ENCODE data around the gene IFNL4.
A peak's percentile ranks its signal among the peaks of the same experiment; 100 is the strongest.
"Not testable (repeated sequence)": the region's sequence is repeated elsewhere in the genome, so short reads cannot be mapped to it uniquely, and the experiment has no call there.

IFNL4 gene

GRCh38 chr19:39254531-39255345 is 6.1 kb upstream of the IFNL4 start:
- no peak for DNase-seq (ENCODE audit: low spot score)

GRCh38 chr19:39253374-39254149 is 4.9 kb upstream of the IFNL4 start:
- DNase-seq (ENCODE audit: low spot score): no peak

- DNase-seq (ENCODE audit: low spot score): no peak
Measured at GRCh38 chr19:39252458-39252857, 3.8 kb upstream of the IFNL4 start.

DNA sequence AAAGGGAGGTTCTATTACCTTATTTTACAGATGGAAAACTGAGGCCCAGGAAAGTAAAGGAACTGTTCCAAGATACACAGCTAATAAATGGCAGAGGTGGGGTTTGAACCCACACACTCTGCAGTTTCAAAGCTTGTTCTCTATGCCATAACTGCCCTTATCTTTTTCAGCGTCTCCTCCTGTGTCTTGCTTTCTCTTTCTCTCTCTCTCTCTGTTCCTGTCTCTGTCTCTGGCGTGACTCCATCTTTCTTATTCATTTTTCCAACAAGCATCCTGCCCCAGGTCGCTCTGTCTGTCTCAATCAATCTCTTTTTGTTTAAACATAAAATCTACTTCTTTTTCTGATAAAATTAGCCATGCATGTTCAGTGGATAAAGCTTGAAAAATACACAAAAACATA is 3.2 kb upstream of the IFNL4 start:
- DNase-seq (ENCODE audit: low spot score): no peak

DNA sequence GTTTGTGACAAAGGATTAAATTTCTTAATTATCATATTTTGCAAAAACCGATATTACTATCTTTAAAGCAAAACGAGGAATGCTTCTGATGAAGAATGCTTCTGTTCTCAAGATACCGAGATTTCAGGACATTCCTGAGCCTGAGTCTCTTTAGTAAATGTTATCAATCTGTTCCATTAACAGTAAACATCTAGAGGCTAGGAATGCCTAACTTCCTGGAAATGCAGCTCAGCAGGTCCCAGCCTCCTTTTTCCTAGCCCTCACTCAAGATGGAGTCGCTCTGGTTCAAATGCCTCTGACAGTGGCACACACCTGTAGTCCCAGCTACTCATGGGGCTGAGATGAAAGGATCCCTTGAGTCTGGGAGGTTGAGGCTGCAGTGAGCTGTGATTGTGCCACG is 2.4 kb upstream of the IFNL4 start:
- no peak for DNase-seq (ENCODE audit: low spot score)

- peak; percentile 66 for DNase-seq (ENCODE audit: low spot score)
Measured at GRCh38 chr19:39247701-39248664, 673 bp downstream of the IFNL4 start.

DNA sequence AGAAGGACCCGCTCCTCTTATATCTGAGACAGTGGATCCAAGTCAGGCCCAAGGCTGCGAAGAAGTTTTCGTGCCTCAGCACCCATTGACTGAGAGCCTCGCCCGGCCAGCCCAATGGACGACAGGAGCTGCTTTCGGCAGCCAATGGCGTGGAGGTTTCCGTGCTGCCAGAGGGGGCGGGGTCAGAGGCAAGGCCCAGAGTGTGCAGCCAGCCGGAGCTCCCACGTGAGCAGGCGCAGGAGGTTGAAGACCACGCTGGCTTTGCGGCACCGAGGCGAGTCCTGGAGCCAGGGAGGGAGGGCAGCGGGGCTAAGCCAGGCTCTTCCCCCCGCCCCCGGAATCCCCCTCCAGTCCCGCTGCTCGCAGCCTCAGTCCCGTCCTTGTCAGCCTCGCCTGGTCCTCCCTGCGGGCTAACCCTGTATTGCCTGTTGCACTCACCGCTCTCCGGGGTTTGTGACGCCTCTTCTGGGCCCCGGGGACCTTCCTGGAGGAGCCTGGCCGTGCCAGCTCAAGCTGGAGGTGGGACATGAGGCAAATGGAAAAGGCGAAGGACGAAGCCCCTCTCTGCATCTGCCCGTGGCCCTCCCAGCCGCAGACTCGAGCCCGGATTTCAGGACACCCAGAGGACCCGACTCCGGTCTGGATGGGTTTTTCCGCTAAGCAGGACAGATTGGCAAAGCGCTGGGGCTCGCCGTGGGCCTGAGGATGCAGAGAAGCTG is 1.5 kb downstream of the IFNL4 start:
- peak; percentile 79 for DNase-seq (ENCODE audit: low spot score)

GRCh38 chr19:39245166-39245565 is 3.5 kb downstream of the IFNL4 start:
- DNase-seq (ENCODE audit: low spot score): not testable (repeated sequence)

DNA sequence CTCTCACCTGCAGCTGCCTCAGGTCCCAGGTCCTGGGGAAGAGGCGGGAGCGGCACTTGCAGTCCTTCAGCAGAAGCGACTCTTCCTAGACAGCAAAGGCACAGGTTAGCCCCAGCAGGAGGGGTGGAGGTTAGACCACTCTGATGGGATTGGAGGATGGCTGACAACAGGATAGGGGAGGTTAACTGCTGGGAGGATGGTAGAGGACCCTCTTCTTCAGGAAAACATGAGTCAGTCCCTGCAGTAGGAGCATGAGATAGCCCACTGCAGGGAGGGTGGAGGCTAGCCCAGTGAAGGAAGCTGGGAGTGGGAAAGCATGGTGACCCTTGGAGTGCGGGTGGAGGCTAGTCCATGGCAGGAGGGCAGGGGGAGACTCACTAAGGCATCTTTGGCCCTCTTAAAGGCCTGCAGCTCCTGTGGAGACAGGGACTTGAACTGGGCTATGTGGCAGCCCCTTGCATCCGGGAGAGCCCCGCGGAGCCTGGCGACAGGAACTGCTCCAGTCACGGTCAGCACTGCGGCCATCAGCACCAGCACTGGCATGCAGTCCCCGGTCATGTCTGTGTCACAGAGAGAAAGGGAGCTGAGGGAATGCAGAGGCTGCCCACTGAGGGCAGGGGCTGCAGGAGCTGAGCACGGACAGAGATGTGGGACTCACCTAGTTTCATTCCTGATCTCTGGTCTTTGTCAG is 4.1 kb downstream of the IFNL4 start, which contains the start of gene IFNL3:
TSS of gene IFNL3 (minus strand) at position 597 of the 691 bp plus-strand sequence. CDS start at position 558, 39 bp downstream.
- not testable (repeated sequence) for DNase-seq (ENCODE audit: low spot score)

- DNase-seq (ENCODE audit: low spot score): not testable (repeated sequence)
Measured at GRCh38 chr19:39243741-39244140, 4.9 kb downstream of the IFNL4 start.

DNA sequence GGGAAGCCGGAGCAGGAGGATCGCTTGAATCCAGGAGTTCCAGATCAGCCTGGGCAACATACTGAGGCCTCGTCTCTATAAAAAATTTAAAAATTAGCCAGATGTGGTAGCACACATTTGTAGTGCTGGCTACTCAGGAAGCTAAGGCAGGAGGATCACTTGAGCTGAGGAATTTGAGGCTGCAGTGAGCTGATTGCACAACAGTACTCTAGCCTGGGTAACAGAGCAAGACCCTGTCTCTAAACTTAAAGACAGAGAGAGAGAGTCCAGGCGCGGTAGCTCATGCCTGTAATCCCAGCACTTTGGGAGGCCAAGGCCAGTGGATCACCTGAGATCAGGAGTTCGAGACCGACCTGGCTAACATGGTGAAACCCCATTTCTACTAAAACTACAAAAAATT is 8.2 kb downstream of the IFNL4 start:
- DNase-seq (ENCODE audit: low spot score): no peak

- DNase-seq (ENCODE audit: low spot score): no peak
Measured at GRCh38 chr19:39238944-39239343, 9.7 kb downstream of the IFNL4 start.

DNA sequence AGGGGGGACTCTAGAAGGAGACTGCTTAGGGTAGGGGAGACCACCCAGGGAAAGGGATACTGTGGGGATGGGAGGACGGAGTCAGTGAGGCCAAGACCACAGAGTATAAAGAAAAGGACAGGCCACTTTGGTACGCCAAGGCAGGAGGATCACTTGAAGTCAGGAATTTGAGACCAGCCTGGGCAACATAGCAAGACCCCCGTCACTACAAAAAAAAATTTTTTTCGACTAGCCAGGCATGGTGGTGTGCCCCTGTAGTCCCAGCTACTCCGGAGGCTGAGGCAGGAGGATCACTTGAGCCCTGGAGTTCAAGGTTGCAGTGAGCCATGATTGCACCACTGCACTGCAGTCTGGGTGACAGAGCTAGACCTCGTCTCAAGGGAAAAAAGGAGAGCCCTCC is 10.4 kb downstream of the IFNL4 start:
- DNase-seq (ENCODE audit: low spot score): no peak

DNA sequence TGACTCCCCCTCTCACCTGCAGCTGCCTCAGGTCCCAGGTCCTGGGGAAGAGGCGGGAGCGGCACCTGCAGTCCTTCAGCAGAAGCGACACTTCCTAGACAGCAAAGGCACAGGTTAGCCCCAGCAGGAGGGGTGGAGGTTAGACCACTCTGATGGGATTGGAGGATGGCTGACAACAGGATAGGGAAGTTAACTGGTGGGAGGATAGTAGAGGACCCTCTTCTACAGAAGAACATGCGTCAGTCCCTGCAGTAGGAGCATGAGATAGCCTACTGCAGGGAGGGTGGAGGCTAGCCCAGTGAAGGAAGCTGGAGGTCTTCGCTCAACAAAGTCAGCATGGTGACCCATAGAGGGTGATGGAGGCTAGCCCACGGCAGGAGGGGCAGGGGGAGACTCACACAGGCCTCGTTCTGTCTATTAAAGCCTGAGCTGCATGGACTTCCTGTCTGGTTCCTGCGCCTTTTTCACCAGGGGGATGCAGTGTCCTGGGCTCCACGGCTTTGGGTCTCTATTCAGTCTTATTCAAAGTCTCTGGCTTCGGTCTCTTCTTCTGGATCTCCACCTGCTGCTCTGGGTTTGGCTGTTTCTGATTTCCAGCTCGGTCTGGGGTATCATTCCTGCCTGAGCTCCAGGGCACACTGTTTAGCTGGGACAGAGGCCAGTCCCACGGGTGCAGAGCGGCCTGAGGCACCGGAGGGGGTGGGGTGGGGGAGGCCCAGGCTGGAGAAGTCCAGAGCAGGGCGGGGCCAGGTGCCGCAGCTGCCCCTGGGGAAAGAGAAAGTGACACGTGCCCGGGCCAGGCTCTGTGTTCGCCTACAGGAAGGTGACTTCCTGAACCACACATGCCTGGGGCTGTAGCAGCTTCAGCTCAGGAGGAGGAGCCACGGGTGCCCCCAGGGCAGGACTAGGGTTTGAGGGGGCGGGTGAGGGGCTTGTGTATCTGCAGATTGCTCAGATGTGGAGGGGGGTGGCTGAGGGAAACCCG is 11.2 kb downstream of the IFNL4 start:
- peak; percentile 54 for DNase-seq (ENCODE audit: low spot score)

DNA sequence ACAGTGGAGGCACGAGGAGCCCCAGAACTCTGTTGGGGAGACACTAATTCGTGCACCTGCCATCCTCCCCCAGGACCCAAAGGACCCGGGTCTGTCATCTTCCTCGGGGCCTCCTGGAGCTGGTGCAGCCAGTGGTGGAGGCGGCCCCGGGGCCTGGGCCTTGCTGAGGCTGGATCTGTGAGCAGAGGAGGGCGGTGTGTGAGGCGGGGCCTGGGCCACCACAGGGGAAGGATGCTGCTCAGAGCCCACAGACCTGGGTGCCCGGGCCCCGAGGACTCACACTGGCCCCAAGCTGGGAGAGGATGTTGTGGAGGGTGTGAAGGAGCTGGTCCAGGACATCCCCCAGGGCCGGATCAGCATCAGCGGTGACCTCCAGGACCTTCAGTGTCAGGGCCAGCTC is 12.1 kb downstream of the IFNL4 start:
- no peak for DNase-seq (ENCODE audit: low spot score)

- no peak for DNase-seq (ENCODE audit: low spot score)
Measured at GRCh38 chr19:39232708-39233107, 15.9 kb downstream of the IFNL4 start.

- no peak for DNase-seq (ENCODE audit: low spot score)
Measured at GRCh38 chr19:39230096-39230764, 18.4 kb downstream of the IFNL4 start.

- DNase-seq (ENCODE audit: low spot score): no peak
Measured at GRCh38 chr19:39224910-39225309, 23.7 kb downstream of the IFNL4 start.

DNA sequence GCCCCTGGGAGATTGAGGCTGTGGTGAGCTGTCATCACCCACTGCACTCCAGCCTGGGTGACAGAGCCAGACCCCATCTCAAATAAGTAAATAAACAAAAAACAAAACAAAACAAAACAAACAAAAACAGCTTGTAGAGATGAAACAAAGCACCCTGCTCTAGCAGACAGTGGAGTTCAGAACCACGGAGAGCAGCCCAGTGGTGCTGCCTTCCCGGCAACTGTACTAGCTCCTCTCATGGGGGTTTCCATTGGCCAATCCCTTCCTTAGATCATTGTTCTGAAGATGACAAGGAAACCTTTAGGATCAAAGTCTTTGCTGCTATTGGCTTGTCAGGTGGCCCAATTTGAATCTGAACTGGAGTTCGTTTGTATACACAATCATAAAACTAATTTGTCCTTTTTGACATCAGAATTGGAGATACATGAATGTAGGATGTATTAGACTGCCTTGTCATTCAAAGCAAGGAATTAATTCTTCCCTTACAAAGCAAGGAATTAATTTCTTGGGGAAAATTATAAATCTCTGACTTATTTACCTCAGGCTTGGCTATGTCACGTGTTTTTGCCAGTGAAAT is 24.9 kb downstream of the IFNL4 start:
- no peak for DNase-seq (ENCODE audit: low spot score)
